ENCODE measurements around the gene VMP1. TPM values are rescaled to one million over a fixed set of nuclear protein-coding genes. Genes with fewer than 3 reads are reported as not detected.

Gene VMP1
- polyA plus RNA-seq (2013, experiment 1 of 2), result 47.4 TPM
- 41.7 TPM for polyA plus RNA-seq (2013, experiment 2 of 2)

DNA sequence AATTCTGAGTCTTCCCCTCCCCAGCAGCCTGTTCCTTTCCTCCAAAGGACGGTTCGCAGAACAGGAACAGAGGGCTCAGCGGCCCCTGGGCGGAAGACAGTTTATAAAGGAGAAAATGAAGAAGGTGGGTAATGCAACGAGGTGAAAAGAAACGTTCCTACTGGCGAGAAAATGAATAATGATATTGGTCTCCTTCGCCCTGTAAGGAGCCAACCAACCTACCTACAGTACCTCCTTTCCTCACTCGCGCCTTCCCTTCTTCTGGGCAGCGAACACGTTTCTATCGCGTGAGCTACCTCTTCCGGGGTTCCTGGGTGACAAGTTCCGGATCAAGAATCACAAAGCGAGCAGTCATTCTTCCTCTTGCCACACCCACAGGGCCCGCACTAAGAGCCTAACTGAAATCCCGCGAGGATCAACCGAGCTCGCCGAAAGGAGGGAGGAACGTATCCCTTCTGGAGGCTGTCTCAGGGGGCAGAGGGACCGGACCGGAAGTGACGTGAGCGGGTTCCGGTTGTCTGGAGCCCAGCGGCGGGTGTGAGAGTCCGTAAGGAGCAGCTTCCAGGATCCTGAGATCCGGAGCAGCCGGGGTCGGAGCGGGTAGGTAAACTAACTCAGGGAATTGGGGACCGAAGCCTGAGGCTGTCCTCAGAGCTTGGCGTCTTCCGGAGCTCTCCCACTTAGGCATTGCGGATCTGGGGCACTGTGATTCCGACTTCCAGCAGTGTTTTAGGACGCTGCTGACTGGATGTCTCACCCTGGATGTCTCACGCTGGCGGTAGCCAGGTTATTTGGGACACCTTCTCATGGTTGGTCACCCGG is at the start of gene VMP1, which contains the start of gene PTRH2:
Gene VMP1, plus strand, starts transcription at position 506 of the 822 bp plus-strand sequence. CDS start 23,793 bp downstream, outside the sequence.
Gene PTRH2, minus strand, starts transcription at position 282 of the 822 bp plus-strand sequence. CDS start 9,452 bp downstream, outside the sequence.
- under 1% methylated on average over 45 of the region's 45 CpGs for WGBS
- peak within 1 kb of the TSS; percentile 96 for H3K9ac ChIP-seq (ENCODE audit: low read depth, low read length)
- peaks cover 17% of the 10 kb centered on the region for H3K4me1 ChIP-seq (ENCODE audit: insufficient read depth, low read length)
- H3K4me3 ChIP-seq (ENCODE audit: low read length), result peak within 1 kb of the TSS; percentile 84
- H3K9me3 ChIP-seq (ENCODE audit: insufficient read depth, low read depth, low read length), result no peaks in the 10 kb centered on the region
- no peaks in the 10 kb centered on the region for H3K27me3 ChIP-seq (ENCODE audit: insufficient read depth, low read length)
- peaks cover 16% of the 10 kb centered on the region for H3K36me3 ChIP-seq (ENCODE audit: insufficient read depth, low read length)
- peak within 1 kb of the TSS; percentile 95 for H3K27ac ChIP-seq (ENCODE audit: low read depth, low read length)

GRCh38 chr17:59666235-59666634 is 41.2 kb upstream of the VMP1 start:
- H3K4me1 ChIP-seq (ENCODE audit: insufficient read depth, low read length), result no peaks in the 10 kb centered on the region
- H3K36me3 ChIP-seq (ENCODE audit: insufficient read depth, low read length), result peaks cover 100% of the 10 kb centered on the region
- H3K9ac ChIP-seq (ENCODE audit: low read depth, low read length), result no peak overlapping the region
- H3K4me3 ChIP-seq (ENCODE audit: low read length), result no peak overlapping the region
- WGBS, result 97% methylated on average over 4 of the region's 5 CpGs
- H3K27ac ChIP-seq (ENCODE audit: low read depth, low read length), result no peak overlapping the region
- H3K27me3 ChIP-seq (ENCODE audit: insufficient read depth, low read length), result no peaks in the 10 kb centered on the region
- H3K9me3 ChIP-seq (ENCODE audit: insufficient read depth, low read depth, low read length), result no peaks in the 10 kb centered on the region

GRCh38 chr17:59668816-59669215 is 38.6 kb upstream of the VMP1 start:
- Histone ChIP-seq H3K9me3 (ENCODE audit: insufficient read depth, low read depth, low read length) (no peaks in the 10 kb centered on the region), H3K4me3 (ENCODE audit: low read length) (no peak overlapping the region), H3K9ac (ENCODE audit: low read depth, low read length) (no peak overlapping the region), H3K27me3 (ENCODE audit: insufficient read depth, low read length) (no peaks in the 10 kb centered on the region), H3K36me3 (ENCODE audit: insufficient read depth, low read length) (peaks cover 100% of the 10 kb centered on the region), H3K4me1 (ENCODE audit: insufficient read depth, low read length) (no peaks in the 10 kb centered on the region), H3K27ac (ENCODE audit: low read depth, low read length) (no peak overlapping the region)
- 95% methylated on average over 2 of the region's 3 CpGs for WGBS

- Histone ChIP-seq H3K27ac (ENCODE audit: low read depth, low read length) (no peak overlapping the region), H3K4me1 (ENCODE audit: insufficient read depth, low read length) (no peaks in the 10 kb centered on the region), H3K4me3 (ENCODE audit: low read length) (no peak overlapping the region), H3K9me3 (ENCODE audit: insufficient read depth, low read depth, low read length) (no peaks in the 10 kb centered on the region), H3K36me3 (ENCODE audit: insufficient read depth, low read length) (peaks cover 100% of the 10 kb centered on the region), H3K27me3 (ENCODE audit: insufficient read depth, low read length) (no peaks in the 10 kb centered on the region), H3K9ac (ENCODE audit: low read depth, low read length) (no peak overlapping the region)
- 95% methylated on average over 1 of the region's 1 CpG for WGBS
These were observed 38.0 kb upstream of the VMP1 start for GRCh38 chr17:59669411-59669810.

GRCh38 chr17:59669944-59670343 is 37.5 kb upstream of the VMP1 start:
- no peaks in the 10 kb centered on the region for H3K9me3 ChIP-seq (ENCODE audit: insufficient read depth, low read depth, low read length)
- no peak overlapping the region for H3K4me3 ChIP-seq (ENCODE audit: low read length)
- H3K36me3 ChIP-seq (ENCODE audit: insufficient read depth, low read length), result peaks cover 100% of the 10 kb centered on the region
- H3K27ac ChIP-seq (ENCODE audit: low read depth, low read length), result no peak overlapping the region
- no peak overlapping the region for H3K9ac ChIP-seq (ENCODE audit: low read depth, low read length)
- WGBS, result no CpG with 5 or more reads among the region's 1 CpG
- no peaks in the 10 kb centered on the region for H3K4me1 ChIP-seq (ENCODE audit: insufficient read depth, low read length)
- H3K27me3 ChIP-seq (ENCODE audit: insufficient read depth, low read length), result no peaks in the 10 kb centered on the region

DNA sequence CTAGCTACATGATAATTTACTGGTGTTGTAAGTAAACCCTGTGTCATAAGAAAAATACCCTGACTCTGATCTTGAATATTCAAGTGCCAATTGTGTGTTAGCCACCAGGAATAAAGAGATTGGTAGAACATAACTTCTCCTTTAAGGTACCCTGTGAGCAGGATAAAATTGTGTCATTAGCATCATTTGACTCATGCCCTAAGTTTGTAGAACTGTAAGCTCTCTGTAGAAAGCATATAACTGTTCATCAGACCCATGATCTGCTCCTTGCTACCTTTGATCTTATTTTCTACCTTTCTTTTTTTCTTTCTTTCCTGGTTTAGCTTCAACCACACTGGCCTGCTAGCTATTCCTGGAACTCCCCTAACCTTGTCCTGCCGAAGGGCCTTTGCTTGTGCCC is 36.1 kb upstream of the VMP1 start:
- WGBS, result 96% methylated on average over 1 of the region's 1 CpG
- H3K27ac ChIP-seq (ENCODE audit: low read depth, low read length), result no peak overlapping the region
- peaks cover 100% of the 10 kb centered on the region for H3K36me3 ChIP-seq (ENCODE audit: insufficient read depth, low read length)
- no peak overlapping the region for H3K9ac ChIP-seq (ENCODE audit: low read depth, low read length)
- H3K4me3 ChIP-seq (ENCODE audit: low read length), result no peak overlapping the region
- no peaks in the 10 kb centered on the region for H3K9me3 ChIP-seq (ENCODE audit: insufficient read depth, low read depth, low read length)
- H3K27me3 ChIP-seq (ENCODE audit: insufficient read depth, low read length), result no peaks in the 10 kb centered on the region
- H3K4me1 ChIP-seq (ENCODE audit: insufficient read depth, low read length), result no peaks in the 10 kb centered on the region

DNA sequence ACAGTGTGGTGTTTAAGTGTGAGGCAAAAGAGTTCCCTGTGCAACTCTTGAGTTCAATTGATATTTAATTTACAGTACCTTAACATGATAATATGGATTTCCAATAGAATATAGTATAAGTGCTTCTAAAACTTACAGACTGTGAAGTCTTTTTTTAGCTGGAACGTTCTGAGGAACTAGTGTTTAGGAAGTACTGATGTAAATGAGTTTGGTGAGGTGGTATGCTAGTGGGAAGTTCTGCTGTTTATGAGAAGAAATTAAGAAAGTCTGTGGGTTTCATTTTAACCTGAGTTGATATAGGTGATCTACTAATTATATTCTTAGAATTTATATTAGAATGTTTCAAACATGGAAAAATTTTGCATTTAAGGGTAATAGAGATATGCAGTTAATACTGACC is 32.2 kb upstream of the VMP1 start:
- no peaks in the 10 kb centered on the region for H3K4me1 ChIP-seq (ENCODE audit: insufficient read depth, low read length)
- H3K27ac ChIP-seq (ENCODE audit: low read depth, low read length), result no peak overlapping the region
- WGBS, result 96% methylated on average over 1 of the region's 1 CpG
- no peak overlapping the region for H3K9ac ChIP-seq (ENCODE audit: low read depth, low read length)
- peaks cover 100% of the 10 kb centered on the region for H3K36me3 ChIP-seq (ENCODE audit: insufficient read depth, low read length)
- no peaks in the 10 kb centered on the region for H3K9me3 ChIP-seq (ENCODE audit: insufficient read depth, low read depth, low read length)
- H3K4me3 ChIP-seq (ENCODE audit: low read length), result no peak overlapping the region
- no peaks in the 10 kb centered on the region for H3K27me3 ChIP-seq (ENCODE audit: insufficient read depth, low read length)

- no peak overlapping the region for H3K27ac ChIP-seq (ENCODE audit: low read depth, low read length)
- H3K27me3 ChIP-seq (ENCODE audit: insufficient read depth, low read length), result no peaks in the 10 kb centered on the region
- H3K4me1 ChIP-seq (ENCODE audit: insufficient read depth, low read length), result no peaks in the 10 kb centered on the region
- peaks cover 100% of the 10 kb centered on the region for H3K36me3 ChIP-seq (ENCODE audit: insufficient read depth, low read length)
- H3K4me3 ChIP-seq (ENCODE audit: low read length), result no peak overlapping the region
- H3K9ac ChIP-seq (ENCODE audit: low read depth, low read length), result no peak overlapping the region
- no peaks in the 10 kb centered on the region for H3K9me3 ChIP-seq (ENCODE audit: insufficient read depth, low read depth, low read length)
- WGBS, result 96% methylated on average over 7 of the region's 7 CpGs
These were observed 30.7 kb upstream of the VMP1 start for GRCh38 chr17:59676716-59677115.

DNA sequence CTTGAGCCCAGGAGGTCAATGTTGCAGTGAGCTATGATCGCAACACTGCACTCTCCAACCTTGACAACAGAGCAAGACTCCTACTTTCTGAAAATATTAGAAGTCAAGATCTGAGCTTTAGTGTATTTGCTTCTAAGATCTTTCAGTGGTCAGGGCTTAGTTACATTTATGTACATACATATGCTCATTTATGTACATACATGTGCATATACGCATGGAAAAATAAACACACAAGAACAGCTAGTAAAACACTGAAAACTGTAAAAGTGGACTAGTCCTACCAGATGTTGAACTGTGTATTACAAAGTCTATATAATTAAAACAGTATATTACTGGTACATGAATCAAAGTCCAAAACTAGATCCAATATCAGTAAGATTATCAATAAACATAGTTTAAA is 28.5 kb upstream of the VMP1 start:
- WGBS, result 64% methylated on average over 2 of the region's 2 CpGs
- no peaks in the 10 kb centered on the region for H3K4me1 ChIP-seq (ENCODE audit: insufficient read depth, low read length)
- H3K9me3 ChIP-seq (ENCODE audit: insufficient read depth, low read depth, low read length), result no peaks in the 10 kb centered on the region

DNA sequence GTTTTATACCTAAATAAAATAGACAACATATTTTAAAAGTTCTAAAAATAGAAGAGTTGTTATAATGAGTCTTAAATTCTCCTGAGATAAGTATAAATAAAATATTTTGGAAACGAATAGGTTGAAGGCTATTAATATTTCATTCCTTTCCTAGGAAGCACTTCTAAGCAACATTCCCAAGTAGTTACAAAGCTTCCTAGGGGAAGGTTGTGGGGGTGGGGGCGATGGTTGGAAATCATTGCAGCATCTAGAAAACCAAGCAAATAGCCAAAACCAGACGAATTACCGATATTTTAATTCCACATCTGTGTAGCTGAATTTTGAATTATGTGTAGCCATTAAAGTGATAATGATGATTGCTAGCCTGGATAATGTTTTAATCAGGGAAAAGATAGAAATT is 27.1 kb upstream of the VMP1 start:
- Histone ChIP-seq H3K9me3 (ENCODE audit: insufficient read depth, low read depth, low read length) (no peaks in the 10 kb centered on the region), H3K4me1 (ENCODE audit: insufficient read depth, low read length) (no peaks in the 10 kb centered on the region), H3K4me3 (ENCODE audit: low read length) (no peak overlapping the region), H3K27ac (ENCODE audit: low read depth, low read length) (no peak overlapping the region), H3K36me3 (ENCODE audit: insufficient read depth, low read length) (peaks cover 100% of the 10 kb centered on the region), H3K9ac (ENCODE audit: low read depth, low read length) (no peak overlapping the region), H3K27me3 (ENCODE audit: insufficient read depth, low read length) (no peaks in the 10 kb centered on the region)
- WGBS, result 94% methylated on average over 3 of the region's 4 CpGs

More for the DNA sequence above, 28.5 kb upstream of the VMP1 start:
- Histone ChIP-seq H3K9ac (ENCODE audit: low read depth, low read length) (no peak overlapping the region), H3K4me3 (ENCODE audit: low read length) (no peak overlapping the region), H3K27me3 (ENCODE audit: insufficient read depth, low read length) (no peaks in the 10 kb centered on the region), H3K36me3 (ENCODE audit: insufficient read depth, low read length) (peaks cover 100% of the 10 kb centered on the region), H3K27ac (ENCODE audit: low read depth, low read length) (no peak overlapping the region)

DNA sequence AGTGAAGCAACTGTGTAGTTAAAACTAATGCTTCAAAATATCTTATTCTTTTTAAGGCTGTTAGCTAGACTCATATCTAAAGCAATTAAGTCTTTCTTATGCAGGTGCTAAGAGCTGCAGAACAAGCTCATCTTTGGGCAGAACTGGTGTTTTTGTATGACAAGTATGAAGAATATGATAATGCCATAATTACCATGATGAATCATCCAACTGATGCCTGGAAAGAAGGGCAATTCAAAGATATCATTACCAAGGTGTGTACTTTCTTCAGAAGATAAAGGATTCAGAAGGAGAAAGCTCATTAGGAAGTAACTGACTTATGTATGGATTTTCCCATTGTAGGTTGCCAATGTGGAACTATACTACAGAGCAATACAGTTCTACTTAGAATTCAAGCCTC is 24.2 kb upstream of the VMP1 start:
- no peaks in the 10 kb centered on the region for H3K4me1 ChIP-seq (ENCODE audit: insufficient read depth, low read length)
- no peak overlapping the region for H3K4me3 ChIP-seq (ENCODE audit: low read length)
- peaks cover 100% of the 10 kb centered on the region for H3K36me3 ChIP-seq (ENCODE audit: insufficient read depth, low read length)
- H3K9me3 ChIP-seq (ENCODE audit: insufficient read depth, low read depth, low read length), result no peaks in the 10 kb centered on the region
- H3K27me3 ChIP-seq (ENCODE audit: insufficient read depth, low read length), result no peaks in the 10 kb centered on the region
- H3K27ac ChIP-seq (ENCODE audit: low read depth, low read length), result no peak overlapping the region
- no peak overlapping the region for H3K9ac ChIP-seq (ENCODE audit: low read depth, low read length)
